Ishikawa (cell line): ENCODE measurements around the gene TLCD1.

Experiments used
- CEBPB ChIP-seq: IDR thresholded peaks from 2 replicates; pipeline ENCODE4 v1.6.1; 2012
- CREB1 ChIP-seq: IDR thresholded peaks from 2 replicates; pipeline ENCODE4 v1.6.1; 2012; ENCODE audit warnings: low read depth
- EGR1 ChIP-seq: IDR thresholded peaks from 2 replicates; pipeline ENCODE4 v1.6.1; 2012
- EP300 ChIP-seq: IDR thresholded peaks from 2 replicates; pipeline ENCODE4 v1.6.1; 2012; ENCODE audit warnings: borderline replicate concordance
- FOXM1 ChIP-seq: IDR thresholded peaks from 2 replicates; pipeline ENCODE4 v1.6.1; 2012; ENCODE audit warnings: low read depth, borderline replicate concordance
- RAD21 ChIP-seq: IDR thresholded peaks from 2 replicates; pipeline ENCODE4 v1.6.1; 2012; ENCODE audit warnings: low read depth
- TAF1 ChIP-seq: IDR thresholded peaks from 2 replicates; pipeline ENCODE4 v1.6.1; 2012; ENCODE audit warnings: low read depth, mild to moderate bottlenecking
- TCF12 ChIP-seq: IDR thresholded peaks from 2 replicates; pipeline ENCODE4 v1.6.1; 2012; ENCODE audit warnings: low read depth
- TEAD4 ChIP-seq: IDR thresholded peaks from 2 replicates; pipeline ENCODE4 v1.6.1; 2012
- YY1 ChIP-seq: IDR thresholded peaks from 2 replicates; pipeline ENCODE4 v1.6.1; 2012; ENCODE audit warnings: low read depth
- ZBTB7A ChIP-seq: IDR thresholded peaks from 2 replicates; pipeline ENCODE4 v1.6.1; 2012; ENCODE audit warnings: low read depth
- TF ChIP-seq, protein P1 (sequence below): IDR thresholded peaks from 2 replicates; pipeline ENCODE4 v1.6.1; 2012; ENCODE audit warnings: low read depth, mild to moderate bottlenecking

GRCh38 chr17:28684963-28685362, 41.1 kb downstream of the TLCD1 start:
- TF ChIP-seq EP300, result no peak
- no peak for TF ChIP-seq ZBTB7A
- TF ChIP-seq TEAD4, result no peak
- TF ChIP-seq FOXM1, result no peak
- no peak for TF ChIP-seq TAF1
- TF ChIP-seq, protein P1, sequence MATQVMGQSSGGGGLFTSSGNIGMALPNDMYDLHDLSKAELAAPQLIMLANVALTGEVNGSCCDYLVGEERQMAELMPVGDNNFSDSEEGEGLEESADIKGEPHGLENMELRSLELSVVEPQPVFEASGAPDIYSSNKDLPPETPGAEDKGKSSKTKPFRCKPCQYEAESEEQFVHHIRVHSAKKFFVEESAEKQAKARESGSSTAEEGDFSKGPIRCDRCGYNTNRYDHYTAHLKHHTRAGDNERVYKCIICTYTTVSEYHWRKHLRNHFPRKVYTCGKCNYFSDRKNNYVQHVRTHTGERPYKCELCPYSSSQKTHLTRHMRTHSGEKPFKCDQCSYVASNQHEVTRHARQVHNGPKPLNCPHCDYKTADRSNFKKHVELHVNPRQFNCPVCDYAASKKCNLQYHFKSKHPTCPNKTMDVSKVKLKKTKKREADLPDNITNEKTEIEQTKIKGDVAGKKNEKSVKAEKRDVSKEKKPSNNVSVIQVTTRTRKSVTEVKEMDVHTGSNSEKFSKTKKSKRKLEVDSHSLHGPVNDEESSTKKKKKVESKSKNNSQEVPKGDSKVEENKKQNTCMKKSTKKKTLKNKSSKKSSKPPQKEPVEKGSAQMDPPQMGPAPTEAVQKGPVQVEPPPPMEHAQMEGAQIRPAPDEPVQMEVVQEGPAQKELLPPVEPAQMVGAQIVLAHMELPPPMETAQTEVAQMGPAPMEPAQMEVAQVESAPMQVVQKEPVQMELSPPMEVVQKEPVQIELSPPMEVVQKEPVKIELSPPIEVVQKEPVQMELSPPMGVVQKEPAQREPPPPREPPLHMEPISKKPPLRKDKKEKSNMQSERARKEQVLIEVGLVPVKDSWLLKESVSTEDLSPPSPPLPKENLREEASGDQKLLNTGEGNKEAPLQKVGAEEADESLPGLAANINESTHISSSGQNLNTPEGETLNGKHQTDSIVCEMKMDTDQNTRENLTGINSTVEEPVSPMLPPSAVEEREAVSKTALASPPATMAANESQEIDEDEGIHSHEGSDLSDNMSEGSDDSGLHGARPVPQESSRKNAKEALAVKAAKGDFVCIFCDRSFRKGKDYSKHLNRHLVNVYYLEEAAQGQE, result no peak
- no peak for TF ChIP-seq CEBPB
- no peak for TF ChIP-seq EGR1
- no peak for TF ChIP-seq YY1
- no peak for TF ChIP-seq RAD21
- TF ChIP-seq TCF12, result no peak
- no peak for TF ChIP-seq CREB1
